Endothelial cell of umbilical vein (primary cell): ENCODE measurements around the gene GCNA. TPM values are rescaled to one million over a fixed set of nuclear protein-coding genes. Genes with fewer than 3 reads are reported as not detected.

ENCODE experiments used
- BruUV-seq: library from RNA; stranded (reverse); fragments of 400-500 nt; replicated peaks from 2 replicates; lab custom pipeline; 2021; lab: Mats Ljungman, UMichigan
- CTCF ChIA-PET: fragments of 300-600, 350-600 bp; sonication (Branson Sonifier 250); formaldehyde crosslinking; loops from one replicate; lab custom pipeline; 2021; ENCODE audit warnings: antibody characterized with exemption, inconsistent platforms; lab: Charles Lee
- POLR2A ChIA-PET: fragments of 300-600, 350-600 bp; sonication (Branson Sonifier 250); formaldehyde crosslinking; loops from one replicate; lab custom pipeline; 2021; ENCODE audit warnings: antibody characterized with exemption, inconsistent platforms; lab: Charles Lee
- DNase-seq: peaks from one replicate; pipeline ENCODE4 v3.0.0-alpha.2; 2011; ENCODE audit warnings: low read depth, low spot score
- FAIRE-seq: peaks from 2 replicates; lab custom pipeline; 2011; peaks lifted over from hg19 to GRCh38; lab: Jason Lieb, UNC
- H2AFZ ChIP-seq: 2 replicates; pipeline ENCODE4 v1.6.0; 2012; ENCODE audit warnings: low read depth, low read length, control low read depth, inconsistent platforms
- H3K27ac ChIP-seq: 2 replicates; pipeline ENCODE4 v1.5.1; 2011; ENCODE audit warnings: low read depth, mild to moderate bottlenecking, control low read depth, low read length, moderate library complexity; ENCODE audit not compliant: insufficient read depth
- H3K27me3 ChIP-seq, 2 experiments: 2 replicates each; pipeline versions ENCODE4 v1.6.0 to v1.6.1; 2011; ENCODE audit warnings: low read length in 2 of 2, mixed read lengths in 1 of 2; ENCODE audit not compliant: control insufficient read depth in 2 of 2, insufficient read depth in 2 of 2
- H3K36me3 ChIP-seq, 2 experiments: 2 replicates in 1 of 2; 3 replicates in 1 of 2; pipeline ENCODE4 v1.5.1; 2011; ENCODE audit warnings: low read length in 2 of 2, mild to moderate bottlenecking in 1 of 2, moderate library complexity in 1 of 2; ENCODE audit not compliant: control insufficient read depth in 2 of 2, insufficient read depth in 2 of 2; ENCODE audit errors: extremely low read depth in 1 of 2
- H3K4me1 ChIP-seq: 3 replicates; pipeline ENCODE4 v1.5.1; 2011; ENCODE audit warnings: mild to moderate bottlenecking, low read length; ENCODE audit not compliant: control insufficient read depth, insufficient read depth; ENCODE audit errors: extremely low read depth
- H3K4me2 ChIP-seq: 2 replicates; pipeline ENCODE4 v1.6.1; 2011; ENCODE audit warnings: low read length, control low read depth, mixed read lengths; ENCODE audit not compliant: insufficient read depth
- H3K4me3 ChIP-seq, 3 experiments: fragments of 200-600 bp in 1 of 3; sonication (generic), shearing (Covaris generic) in 1 of 3; replicated peaks in 1 of 3; 2 replicates each; pipeline ENCODE4 v1.5.1; 2011 to 2016; ENCODE audit warnings: control low read depth in 3 of 3, low read length in 3 of 3, mild to moderate bottlenecking in 2 of 3, inconsistent platforms in 1 of 3, low read depth in 1 of 3, moderate library complexity in 1 of 3; ENCODE audit not compliant: insufficient read depth in 1 of 3
- H3K79me2 ChIP-seq: 2 replicates; pipeline ENCODE4 v1.6.0; 2012; ENCODE audit warnings: low read length, inconsistent platforms; ENCODE audit not compliant: control insufficient read depth, insufficient read depth
- H3K9ac ChIP-seq: replicated peaks from 2 replicates; pipeline ENCODE3; 2011; ENCODE audit warnings: low read length, control low read depth; ENCODE audit not compliant: insufficient read depth; ENCODE audit errors: extremely low read depth
- H3K9me1 ChIP-seq: replicated peaks from 3 replicates; pipeline ENCODE4 v1.6.0; 2011; ENCODE audit warnings: mild to moderate bottlenecking, low read length; ENCODE audit not compliant: control insufficient read depth, insufficient read depth; ENCODE audit errors: extremely low read depth
- H3K9me3 ChIP-seq: replicated peaks from 2 replicates; pipeline ENCODE4 v1.5.1; 2012; ENCODE audit warnings: low read length, inconsistent platforms; ENCODE audit not compliant: control insufficient read depth, insufficient read depth
- H4K20me1 ChIP-seq: replicated peaks from 2 replicates; pipeline ENCODE3; 2011; ENCODE audit warnings: mild to moderate bottlenecking, low read length; ENCODE audit not compliant: control insufficient read depth, insufficient read depth; ENCODE audit errors: extremely low read depth
- EZH2 ChIP-seq: IDR thresholded peaks from 2 replicates; pipeline ENCODE4 v1.6.1; 2012; ENCODE audit warnings: borderline replicate concordance, low read depth, mild to moderate bottlenecking, moderate library complexity, low read length, inconsistent platforms; ENCODE audit not compliant: severe bottlenecking
- FOS ChIP-seq: IDR thresholded peaks from 2 replicates; pipeline ENCODE4 v1.6.1; 2011; ENCODE audit warnings: mild to moderate bottlenecking, low read length, moderate library complexity, borderline replicate concordance; ENCODE audit not compliant: insufficient read depth
- GATA2 ChIP-seq: IDR thresholded peaks from 2 replicates; pipeline ENCODE4 v1.7.0; 2011; ENCODE audit warnings: low read depth, mild to moderate bottlenecking, moderate library complexity, mixed read lengths, low read length; ENCODE audit not compliant: insufficient read length, insufficient read depth
- JUN ChIP-seq: IDR thresholded peaks from 2 replicates; pipeline ENCODE4 v1.6.1; 2011; ENCODE audit warnings: borderline replicate concordance, low read depth; ENCODE audit not compliant: insufficient read length, insufficient read depth
- MYC ChIP-seq: IDR thresholded peaks from one replicate; pipeline ENCODE4 v1.6.1; 2011; ENCODE audit warnings: mild to moderate bottlenecking, low read depth, low read length
- POLR2A ChIP-seq: IDR thresholded peaks from 2 replicates; pipeline ENCODE4 v1.6.1; 2012; ENCODE audit warnings: low read depth, mild to moderate bottlenecking, control low read depth, low read length
- POLR2AphosphoS5 ChIP-seq: IDR thresholded peaks from 2 replicates; pipeline ENCODE4 v1.6.1; 2012; ENCODE audit warnings: low read depth, mild to moderate bottlenecking, control low read depth, low read length, moderate library complexity; ENCODE audit not compliant: insufficient read depth
- dilution Hi-C: fragments of 300-500 bp; cut with MboI; formaldehyde crosslinking; loops from one replicate; pipeline ENCODE4 v1.15.0; 2019; ENCODE audit warnings: low sequenced_read_pairs; ENCODE audit not compliant: extremely low pct_ligation_motif_present
- intact Hi-C: fragments of 100-400 bp; cut with micrococcal nuclease; formaldehyde crosslinking; loops from one replicate; pipeline ENCODE4 v1.10.0; 2022
- polyA plus RNA-seq, 4 experiments: library from polyadenylated mRNA; depleted of rRNA in 3 of 4; stranded (reverse) in 3 of 4; unstranded in 1 of 4; fragments of >200 nt; gene quantifications; 2 replicates each; pipeline versions ENCODE4 v1.2.1 to v1.2.3, GENCODE V29; 2011 to 2012; ENCODE audit warnings: missing spikeins in 1 of 4
- total RNA-seq: library from RNA; stranded (reverse); gene quantifications from 2 replicates; pipeline ENCODE4 v1.2.3, GENCODE V29; 2021
- TF ChIP-seq, protein P1 (sequence below), 2 donors: IDR thresholded peaks; 1 replicate in 1 of 2; 2 replicates in 1 of 2; pipeline ENCODE4 v1.5.1; 2011; ENCODE audit warnings: low read length in 2 of 2, mild to moderate bottlenecking in 2 of 2, moderate library complexity in 2 of 2, control low read depth in 1 of 2, inconsistent platforms in 1 of 2, low read depth in 1 of 2; ENCODE audit not compliant: insufficient read depth in 1 of 2; ENCODE audit errors: extremely low read depth in 1 of 2
- TF ChIP-seq, protein P2 (sequence below): IDR thresholded peaks from 2 replicates; pipeline ENCODE4 v1.6.1; 2011; ENCODE audit not compliant: insufficient read depth, insufficient read length

GCNA gene
- total and polyA plus RNA-seq, 2 donors (not counting 3 experiments of a cell fraction or from before 2014, with no cell fraction given): 1.0 to 4.0 TPM

DNA sequence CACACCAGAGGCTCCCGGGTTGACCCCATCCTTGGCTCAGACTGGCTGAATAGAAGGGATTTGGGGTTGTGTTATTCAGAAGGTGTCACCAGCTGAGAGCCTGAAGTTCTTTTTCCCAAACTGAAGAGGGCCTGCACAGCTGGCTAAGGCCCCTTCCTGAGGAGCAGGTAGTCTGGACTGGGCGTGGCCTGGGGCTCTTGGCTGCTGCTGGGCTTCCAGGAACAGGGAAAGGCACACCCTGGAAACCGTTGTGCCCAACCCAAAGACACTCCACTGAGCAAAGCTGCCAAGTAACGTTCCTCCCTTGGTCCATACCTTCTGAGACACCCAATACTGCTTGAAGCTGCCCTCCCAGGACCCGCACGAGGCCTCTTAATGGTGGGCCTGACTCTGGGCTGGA, 48.3 kb downstream of the GCNA start:
- Histone ChIP-seq H3K4me1 (peaks cover 11% of the 10 kb centered on the region), H4K20me1 (no peaks in the 10 kb centered on the region), H2AFZ (no peak overlapping the region), H3K27me3 (no peaks in the 10 kb centered on the region), H3K4me3 (no peak overlapping the region), H3K9ac (no peak overlapping the region), H3K36me3 (no peaks in the 10 kb centered on the region), H3K4me2 (no peak overlapping the region), H3K9me3 (no peaks in the 10 kb centered on the region), H3K9me1 (no peaks in the 10 kb centered on the region), H3K27ac (no peak overlapping the region), H3K79me2 (no peaks in the 10 kb centered on the region)
- DNase-seq (no peak), FAIRE-seq (no peak)
- TF ChIP-seq EZH2 (no peak), JUN (no peak), MYC (no peak), POLR2AphosphoS5 (no peak), POLR2A (no peak), FOS (no peak), GATA2 (no peak)
- TF ChIP-seq, protein P1, sequence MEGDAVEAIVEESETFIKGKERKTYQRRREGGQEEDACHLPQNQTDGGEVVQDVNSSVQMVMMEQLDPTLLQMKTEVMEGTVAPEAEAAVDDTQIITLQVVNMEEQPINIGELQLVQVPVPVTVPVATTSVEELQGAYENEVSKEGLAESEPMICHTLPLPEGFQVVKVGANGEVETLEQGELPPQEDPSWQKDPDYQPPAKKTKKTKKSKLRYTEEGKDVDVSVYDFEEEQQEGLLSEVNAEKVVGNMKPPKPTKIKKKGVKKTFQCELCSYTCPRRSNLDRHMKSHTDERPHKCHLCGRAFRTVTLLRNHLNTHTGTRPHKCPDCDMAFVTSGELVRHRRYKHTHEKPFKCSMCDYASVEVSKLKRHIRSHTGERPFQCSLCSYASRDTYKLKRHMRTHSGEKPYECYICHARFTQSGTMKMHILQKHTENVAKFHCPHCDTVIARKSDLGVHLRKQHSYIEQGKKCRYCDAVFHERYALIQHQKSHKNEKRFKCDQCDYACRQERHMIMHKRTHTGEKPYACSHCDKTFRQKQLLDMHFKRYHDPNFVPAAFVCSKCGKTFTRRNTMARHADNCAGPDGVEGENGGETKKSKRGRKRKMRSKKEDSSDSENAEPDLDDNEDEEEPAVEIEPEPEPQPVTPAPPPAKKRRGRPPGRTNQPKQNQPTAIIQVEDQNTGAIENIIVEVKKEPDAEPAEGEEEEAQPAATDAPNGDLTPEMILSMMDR (IDR thresholded peaks at IDR 0.05; ENCODE audit: extremely low read depth in 1 of 2, insufficient read depth in 1 of 2, low read depth in 1 of 2, low read length in 2 of 2): no peak
- TF ChIP-seq, protein P2, sequence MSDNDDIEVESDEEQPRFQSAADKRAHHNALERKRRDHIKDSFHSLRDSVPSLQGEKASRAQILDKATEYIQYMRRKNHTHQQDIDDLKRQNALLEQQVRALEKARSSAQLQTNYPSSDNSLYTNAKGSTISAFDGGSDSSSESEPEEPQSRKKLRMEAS: no peak
- intact Hi-C loops (no loop called here), dilution Hi-C loops (no loop called here)
- POLR2A ChIA-PET: no interaction called here
- BruUV-seq: no TSS peak
- CTCF ChIA-PET: no interaction called here
